ENCODE measurements around the gene CLTC.

DNA sequence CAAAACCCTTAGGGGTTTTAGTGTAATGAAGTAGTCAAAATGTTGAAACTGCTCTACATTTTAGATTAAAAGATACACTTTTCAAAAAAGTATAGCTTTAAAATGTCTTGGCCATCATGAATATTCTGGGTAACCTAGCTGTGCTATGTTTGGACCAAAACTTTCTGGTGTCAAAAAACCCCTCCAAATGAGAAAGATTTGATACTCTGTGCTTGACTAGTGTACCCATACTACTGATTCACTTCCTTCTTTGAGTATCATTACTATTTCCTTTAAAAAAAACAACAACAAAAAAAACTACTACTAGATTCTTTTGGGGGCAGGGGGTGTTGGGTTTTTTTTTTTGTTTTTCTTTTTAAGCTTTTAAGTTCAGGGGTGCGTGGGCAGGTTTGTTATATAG is 50.2 kb downstream of the CLTC start:
- TF ChIP-seq POLR2AphosphoS5 (IDR thresholded peaks at IDR 0.05; ENCODE audit: low read depth, low read length) (no peak), TAF1 (IDR thresholded peaks at IDR 0.05; ENCODE audit: borderline replicate concordance, insufficient read depth, low read length) (no peak)
- TF ChIP-seq, protein P1, sequence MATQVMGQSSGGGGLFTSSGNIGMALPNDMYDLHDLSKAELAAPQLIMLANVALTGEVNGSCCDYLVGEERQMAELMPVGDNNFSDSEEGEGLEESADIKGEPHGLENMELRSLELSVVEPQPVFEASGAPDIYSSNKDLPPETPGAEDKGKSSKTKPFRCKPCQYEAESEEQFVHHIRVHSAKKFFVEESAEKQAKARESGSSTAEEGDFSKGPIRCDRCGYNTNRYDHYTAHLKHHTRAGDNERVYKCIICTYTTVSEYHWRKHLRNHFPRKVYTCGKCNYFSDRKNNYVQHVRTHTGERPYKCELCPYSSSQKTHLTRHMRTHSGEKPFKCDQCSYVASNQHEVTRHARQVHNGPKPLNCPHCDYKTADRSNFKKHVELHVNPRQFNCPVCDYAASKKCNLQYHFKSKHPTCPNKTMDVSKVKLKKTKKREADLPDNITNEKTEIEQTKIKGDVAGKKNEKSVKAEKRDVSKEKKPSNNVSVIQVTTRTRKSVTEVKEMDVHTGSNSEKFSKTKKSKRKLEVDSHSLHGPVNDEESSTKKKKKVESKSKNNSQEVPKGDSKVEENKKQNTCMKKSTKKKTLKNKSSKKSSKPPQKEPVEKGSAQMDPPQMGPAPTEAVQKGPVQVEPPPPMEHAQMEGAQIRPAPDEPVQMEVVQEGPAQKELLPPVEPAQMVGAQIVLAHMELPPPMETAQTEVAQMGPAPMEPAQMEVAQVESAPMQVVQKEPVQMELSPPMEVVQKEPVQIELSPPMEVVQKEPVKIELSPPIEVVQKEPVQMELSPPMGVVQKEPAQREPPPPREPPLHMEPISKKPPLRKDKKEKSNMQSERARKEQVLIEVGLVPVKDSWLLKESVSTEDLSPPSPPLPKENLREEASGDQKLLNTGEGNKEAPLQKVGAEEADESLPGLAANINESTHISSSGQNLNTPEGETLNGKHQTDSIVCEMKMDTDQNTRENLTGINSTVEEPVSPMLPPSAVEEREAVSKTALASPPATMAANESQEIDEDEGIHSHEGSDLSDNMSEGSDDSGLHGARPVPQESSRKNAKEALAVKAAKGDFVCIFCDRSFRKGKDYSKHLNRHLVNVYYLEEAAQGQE (IDR thresholded peaks at IDR 0.05; ENCODE audit: insufficient read depth in 1 of 2, low read depth in 2 of 2, low read length in 2 of 2): no peak
